K562 (cell line): ENCODE results near the gene DIP2C. TPM values are rescaled to one million over a fixed set of nuclear protein-coding genes. Genes with fewer than 3 reads are reported as not detected.

Experiments
- ATAC-seq: fragments of 200-7000 bp; cut with Tn5 transposase; 3 replicates; pipeline ENCODE4 v1.9.1; 2020; ENCODE audit warnings: moderate library complexity
- BruUV-seq: library from RNA; stranded (reverse); fragments of 400-500 nt; replicated peaks from 2 replicates; lab custom pipeline; 2021; lab: Mats Ljungman, UMichigan
- CTCF ChIA-PET: fragments of 300-600 bp; formaldehyde crosslinking; extraction: SDS; loops from one replicate; lab custom pipeline; 2021; ENCODE audit warnings: low intra/inter-chr PET ratio; lab: Yijun Ruan, JAX
- POLR2A ChIA-PET: fragments of 300-600, 350-650 bp; sonication (Branson Sonifier 250); formaldehyde crosslinking; extraction: SDS; loops from one replicate; lab custom pipeline; 2021; ENCODE audit warnings: antibody characterized with exemption, inconsistent platforms; lab: Yijun Ruan, JAX
- DNase-seq, 4 experiments: peaks; one replicate each; pipeline versions ENCODE4 v3.0.0 to v3.0.0-alpha.2; 2011 to 2018; ENCODE audit warnings: low spot score in 3 of 4, mixed read lengths in 3 of 4; ENCODE audit errors: extremely low read depth in 1 of 4
- FAIRE-seq: peaks from 2 replicates; lab custom pipeline; 2011; peaks lifted over from hg19 to GRCh38; lab: Jason Lieb, UNC
- H2AFZ ChIP-seq: 2 replicates; pipeline ENCODE4 v1.6.0; 2011; ENCODE audit warnings: low read depth, low read length, control low read depth, inconsistent platforms
- H3K27ac ChIP-seq: fragments of 200-600 bp; 3 replicates; pipeline ENCODE4 v1.8.0; 2011; ENCODE audit warnings: low read depth, mild to moderate bottlenecking, control low read depth, inconsistent platforms, low read length, moderate library complexity, mixed read lengths; ENCODE audit errors: extremely low read depth
- H3K27me3 ChIP-seq, 2 experiments: fragments of 300-600 bp in 1 of 2; 2 replicates in 1 of 2; 3 replicates in 1 of 2; pipeline versions ENCODE4 v1.6.0 to v1.8.0; 2011; ENCODE audit warnings: inconsistent platforms in 2 of 2, low read length in 2 of 2, mild to moderate bottlenecking in 1 of 2, mixed read lengths in 1 of 2, moderate library complexity in 1 of 2; ENCODE audit not compliant: control insufficient read depth in 2 of 2, insufficient read depth in 2 of 2
- H3K36me3 ChIP-seq: fragments of 300-600 bp; 3 replicates; pipeline ENCODE4 v1.8.0; 2011; ENCODE audit warnings: mild to moderate bottlenecking, low read length, inconsistent platforms; ENCODE audit not compliant: control insufficient read depth, insufficient read depth
- H3K4me1 ChIP-seq, 2 experiments: fragments of 200-600 bp in 1 of 2; replicated peaks in 1 of 2; 2 replicates in 1 of 2; 3 replicates in 1 of 2; pipeline versions ENCODE4 v1.5.1 to v1.8.0; 2011; ENCODE audit warnings: inconsistent platforms in 2 of 2, low read length in 2 of 2, mild to moderate bottlenecking in 1 of 2, mixed read lengths in 1 of 2, moderate library complexity in 1 of 2; ENCODE audit not compliant: control insufficient read depth in 2 of 2, insufficient read depth in 2 of 2
- H3K4me2 ChIP-seq: 2 replicates; pipeline ENCODE4 v1.6.1; 2011; ENCODE audit warnings: low read length, control low read depth, inconsistent platforms, mixed read lengths; ENCODE audit not compliant: insufficient read depth
- H3K4me3 ChIP-seq: fragments of 200-600 bp; sonication (generic), shearing (Covaris generic); 2 replicates; pipeline ENCODE4 v1.5.1; 2016; ENCODE audit warnings: control low read depth, inconsistent platforms
- H3K79me2 ChIP-seq: fragments of 200-600 bp; 3 replicates; pipeline ENCODE4 v1.8.0; 2011; ENCODE audit warnings: low read length, inconsistent platforms; ENCODE audit not compliant: control insufficient read depth, insufficient read depth
- H3K9ac ChIP-seq, 2 experiments: 2 replicates each; pipeline versions ENCODE4 v1.6.0 to v1.6.1; 2011; ENCODE audit warnings: low read depth in 2 of 2, low read length in 2 of 2, control low read depth in 1 of 2, inconsistent platforms in 1 of 2, mild to moderate bottlenecking in 1 of 2, mixed read lengths in 1 of 2; ENCODE audit not compliant: insufficient read depth in 1 of 2
- H3K9me1 ChIP-seq: one replicate; pipeline ENCODE4 v1.6.0; 2011; ENCODE audit warnings: inconsistent platforms, mild to moderate bottlenecking, low read length, moderate library complexity; ENCODE audit not compliant: control insufficient read depth, insufficient read depth
- H3K9me3 ChIP-seq: replicated peaks from 2 replicates; pipeline ENCODE4 v1.5.1; 2011; ENCODE audit warnings: low read depth, low read length, inconsistent platforms; ENCODE audit not compliant: control insufficient read depth, insufficient read depth
- H4K20me1 ChIP-seq: replicated peaks from 2 replicates; pipeline ENCODE4 v1.6.1; 2011; ENCODE audit warnings: low read length, inconsistent platforms, mixed read lengths; ENCODE audit not compliant: control insufficient read depth, insufficient read depth
- RFX5 ChIP-seq: IDR thresholded peaks from 2 replicates; pipeline ENCODE4 v1.6.1; 2011; ENCODE audit warnings: low read depth, mild to moderate bottlenecking, improper control_type of control experiment, low read length
- XRCC3 ChIP-seq: fragments of 450-650 bp; IDR thresholded peaks from 2 replicates; pipeline ENCODE4 v1.6.1; 2017; ENCODE audit warnings: mild to moderate bottlenecking, moderate library complexity
- ZNF124 ChIP-seq: sonication (generic); formaldehyde crosslinking; IDR thresholded peaks from 2 replicates; pipeline ENCODE4 v1.8.1; 2022; ENCODE audit warnings: missing genetic modification reagents
- ZNF79 ChIP-seq: fragments of 250-450 bp; sonication (Bioruptor Pico); IDR thresholded peaks from 2 replicates; pipeline ENCODE4 v1.4.0; 2020; ENCODE audit warnings: low read depth, mild to moderate bottlenecking, moderate library complexity
- WGBS: fragments of 100-300 bp; shearing (Covaris generic); methylation state at CpG from one replicate; pipeline ENCODE4 v1.1.6; 2016; ENCODE audit warnings: low coverage, mixed read lengths; ENCODE audit not compliant: insufficient coverage; ENCODE audit errors: missing lambda C conversion rate; 5-methylcytosine and 5-hydroxymethylcytosine counted together
- in situ Hi-C: fragments of 300-500 bp; cut with MboI; formaldehyde crosslinking; loops from 4 replicates; pipeline ENCODE4 v1.15.0; 2018; ENCODE audit warnings: inconsistent platforms, mixed read lengths
- intact Hi-C: fragments of 100-400 bp; cut with micrococcal nuclease; formaldehyde crosslinking; loops from 2 replicates; pipeline ENCODE4 v1.14.2; 2022
- polyA plus RNA-seq, 8 experiments: library from polyadenylated mRNA; depleted of rRNA in 4 of 8; stranded (reverse) in 5 of 8; unstranded in 3 of 8; fragments of >200 nt; fragmentation: Nextera tagmentation in 2 of 8; fragmentation: Illumina TruSeq in 1 of 8; extraction: Ambion mirVana in 2 of 8; extraction: Trizol in 1 of 8; gene quantifications; 2 replicates each; pipeline versions ENCODE4 v1.2.1 to v1.2.3, GENCODE V29; 2011 to 2014; ENCODE audit warnings: inconsistent platforms in 1 of 8, missing spikeins in 1 of 8
- total RNA-seq, 7 experiments: library from RNA; depleted of rRNA in 6 of 7; stranded (reverse); fragments of >200 nt in 6 of 7; fragmentation: Illumina TruSeq in 2 of 7; extraction: Trizol in 2 of 7; gene quantifications; 2 replicates each; pipeline versions ENCODE4 v1.2.1 to v1.2.3, GENCODE V29; 2011 to 2021; ENCODE audit warnings: low replicate concordance in 1 of 7
- TF ChIP-seq, protein P1 (sequence below): sonication (generic); formaldehyde crosslinking; IDR thresholded peaks from 2 replicates; pipeline ENCODE4 v1.8.0; 2022; ENCODE audit warnings: missing genetic modification reagents, mild to moderate bottlenecking, borderline replicate concordance
- TF ChIP-seq, protein P2 (sequence below): sonication (generic); formaldehyde crosslinking; IDR thresholded peaks from 2 replicates; pipeline ENCODE4 v1.9.0; 2022; ENCODE audit warnings: mild to moderate bottlenecking, missing genetic modification reagents
- TF ChIP-seq, protein P3 (sequence below): fragments of 450-650 bp; formaldehyde crosslinking; IDR thresholded peaks from 2 replicates; pipeline ENCODE4 v1.4.0; 2022; ENCODE audit warnings: mild to moderate bottlenecking, moderate library complexity

The DIP2C gene
- total and polyA plus RNA-seq, 9 of the 15 experiments (the other 6 are each of a cell fraction or from before 2014, with no cell fraction given) = 0.01 TPM; not detected in 8

DNA sequence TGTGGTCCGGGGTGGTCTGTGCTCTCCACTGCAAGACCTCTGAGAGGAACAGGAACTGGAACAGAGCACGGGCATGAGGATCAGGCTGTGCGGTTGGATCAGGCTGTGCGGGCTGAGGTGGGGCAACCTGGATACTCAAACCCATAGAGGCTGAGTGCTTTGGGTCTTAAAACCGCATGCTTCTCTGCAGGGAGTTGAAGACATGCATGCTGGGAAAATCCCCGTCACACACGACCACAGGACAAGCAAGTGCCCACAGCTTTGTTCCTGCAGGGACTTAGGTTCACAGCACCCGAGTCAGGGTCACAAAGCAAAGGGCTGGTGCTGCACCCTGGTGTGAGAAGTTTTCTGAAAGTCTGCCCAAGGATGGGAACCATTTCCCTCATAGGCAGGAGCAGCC, 333.0 kb downstream of the DIP2C start:
- no peak for DNase-seq
- Histone ChIP-seq H3K4me3 (no peak overlapping the region), H3K36me3 (no peaks in the 10 kb centered on the region), H3K4me1 (no peaks in the 10 kb centered on the region), H3K79me2 (no peaks in the 10 kb centered on the region), H3K27me3 (peaks cover 67 to 91% of the 10 kb centered on the region in 2 experiments), H4K20me1 (peaks cover 6% of the 10 kb centered on the region; the same call in 1 of the 2 replicates), H2AFZ (no peak overlapping the region), H3K27ac (no peak overlapping the region), H3K9me3 (no peaks in the 10 kb centered on the region), H3K9me1 (no peaks in the 10 kb centered on the region), H3K4me2 (no peak overlapping the region), H3K9ac (no peak overlapping the region)
- ChIA-PET CTCF (no interaction called here), POLR2A (no interaction called here)
- intact Hi-C loops = no loop called here
- no peak for FAIRE-seq
- in situ Hi-C loops = no loop called here
- ATAC-seq = no peak
- 3% methylated on average over 8 of the region's 8 CpGs for WGBS
- TF ChIP-seq RFX5 (no peak), ZNF124 (no peak), ZNF79 (CRISPR knock-in tag) (no peak), XRCC3 (no peak)
- TF ChIP-seq, protein P1, sequence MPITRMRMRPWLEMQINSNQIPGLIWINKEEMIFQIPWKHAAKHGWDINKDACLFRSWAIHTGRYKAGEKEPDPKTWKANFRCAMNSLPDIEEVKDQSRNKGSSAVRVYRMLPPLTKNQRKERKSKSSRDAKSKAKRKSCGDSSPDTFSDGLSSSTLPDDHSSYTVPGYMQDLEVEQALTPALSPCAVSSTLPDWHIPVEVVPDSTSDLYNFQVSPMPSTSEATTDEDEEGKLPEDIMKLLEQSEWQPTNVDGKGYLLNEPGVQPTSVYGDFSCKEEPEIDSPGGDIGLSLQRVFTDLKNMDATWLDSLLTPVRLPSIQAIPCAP = no peak
- TF ChIP-seq, protein P2, sequence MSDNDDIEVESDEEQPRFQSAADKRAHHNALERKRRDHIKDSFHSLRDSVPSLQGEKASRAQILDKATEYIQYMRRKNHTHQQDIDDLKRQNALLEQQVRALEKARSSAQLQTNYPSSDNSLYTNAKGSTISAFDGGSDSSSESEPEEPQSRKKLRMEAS (CRISPR knock-in tag) = no peak
- TF ChIP-seq, protein P3, sequence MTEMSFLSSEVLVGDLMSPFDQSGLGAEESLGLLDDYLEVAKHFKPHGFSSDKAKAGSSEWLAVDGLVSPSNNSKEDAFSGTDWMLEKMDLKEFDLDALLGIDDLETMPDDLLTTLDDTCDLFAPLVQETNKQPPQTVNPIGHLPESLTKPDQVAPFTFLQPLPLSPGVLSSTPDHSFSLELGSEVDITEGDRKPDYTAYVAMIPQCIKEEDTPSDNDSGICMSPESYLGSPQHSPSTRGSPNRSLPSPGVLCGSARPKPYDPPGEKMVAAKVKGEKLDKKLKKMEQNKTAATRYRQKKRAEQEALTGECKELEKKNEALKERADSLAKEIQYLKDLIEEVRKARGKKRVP = no peak
- BruUV-seq = no TSS peak
